22Rv1 (cell line): ENCODE measurements around the gene PSMG4.

ENCODE experiments used
- CTCF ChIP-seq: fragments of 450-650 bp; IDR thresholded peaks from 2 replicates; pipeline ENCODE4 v1.5.1; 2017; ENCODE audit warnings: mild to moderate bottlenecking
- ZFX ChIP-seq: fragments of 450-650 bp; IDR thresholded peaks from 2 replicates; pipeline ENCODE4 v1.6.1; 2017; ENCODE audit warnings: antibody characterized with exemption, borderline replicate concordance

- no peak for TF ChIP-seq ZFX
- TF ChIP-seq CTCF: no peak
These were observed 27.0 kb downstream of the PSMG4 start for GRCh38 chr6:3285732-3286131.
